Measurements from ENCODE around the gene CFAP61.

CFAP61 gene

GRCh38 chr20:20275636-20276035 is 223.3 kb downstream of the CFAP61 start:
- no peak for TF ChIP-seq GATA3 (IDR thresholded peaks at IDR 0.05; ENCODE audit: low read depth, low read length)
- no peak for TF ChIP-seq GATA2 (IDR thresholded peaks at IDR 0.05; ENCODE audit: low read depth, low read length)

- TF ChIP-seq GATA2 (IDR thresholded peaks at IDR 0.05; ENCODE audit: low read depth, low read length) = no peak
- TF ChIP-seq GATA3 (IDR thresholded peaks at IDR 0.05; ENCODE audit: low read depth, low read length) = no peak
Observed at GRCh38 chr20:20276811-20277530, 224.6 kb downstream of the CFAP61 start.

- TF ChIP-seq GATA2 (IDR thresholded peaks at IDR 0.05; ENCODE audit: low read depth, low read length) (no peak), GATA3 (IDR thresholded peaks at IDR 0.05; ENCODE audit: low read depth, low read length) (no peak)
Observed at GRCh38 chr20:20277894-20278335, 225.6 kb downstream of the CFAP61 start.

- TF ChIP-seq GATA3 (IDR thresholded peaks at IDR 0.05; ENCODE audit: low read depth, low read length) (no peak), GATA2 (IDR thresholded peaks at IDR 0.05; ENCODE audit: low read depth, low read length) (no peak)
Observed at GRCh38 chr20:20286061-20286460, 233.7 kb downstream of the CFAP61 start.

- TF ChIP-seq GATA3 (IDR thresholded peaks at IDR 0.05; ENCODE audit: low read depth, low read length) (no peak), GATA2 (IDR thresholded peaks at IDR 0.05; ENCODE audit: low read depth, low read length) (no peak)
Observed at GRCh38 chr20:20289331-20289730, 237.0 kb downstream of the CFAP61 start.

- no peak for TF ChIP-seq GATA3 (IDR thresholded peaks at IDR 0.05; ENCODE audit: low read depth, low read length)
- TF ChIP-seq GATA2 (IDR thresholded peaks at IDR 0.05; ENCODE audit: low read depth, low read length) = no peak
Observed at GRCh38 chr20:20292472-20292871, 240.1 kb downstream of the CFAP61 start.

- TF ChIP-seq GATA2 (IDR thresholded peaks at IDR 0.05; ENCODE audit: low read depth, low read length) = no peak
- no peak for TF ChIP-seq GATA3 (IDR thresholded peaks at IDR 0.05; ENCODE audit: low read depth, low read length)
Observed at GRCh38 chr20:20293141-20293540, 240.8 kb downstream of the CFAP61 start.

GRCh38 chr20:20293691-20294385 is 241.5 kb downstream of the CFAP61 start:
- TF ChIP-seq GATA3 (IDR thresholded peaks at IDR 0.05; ENCODE audit: low read depth, low read length) = no peak
- TF ChIP-seq GATA2 (IDR thresholded peaks at IDR 0.05; ENCODE audit: low read depth, low read length) = no peak

- no peak for TF ChIP-seq GATA3 (IDR thresholded peaks at IDR 0.05; ENCODE audit: low read depth, low read length)
- no peak for TF ChIP-seq GATA2 (IDR thresholded peaks at IDR 0.05; ENCODE audit: low read depth, low read length)
Observed at GRCh38 chr20:20295621-20296498, 243.5 kb downstream of the CFAP61 start.

- TF ChIP-seq GATA2 (IDR thresholded peaks at IDR 0.05; ENCODE audit: low read depth, low read length) (no peak), GATA3 (IDR thresholded peaks at IDR 0.05; ENCODE audit: low read depth, low read length) (no peak)
Observed at GRCh38 chr20:20297181-20297580, 244.8 kb downstream of the CFAP61 start.

GRCh38 chr20:20297752-20298151 is 245.4 kb downstream of the CFAP61 start:
- no peak for TF ChIP-seq GATA3 (IDR thresholded peaks at IDR 0.05; ENCODE audit: low read depth, low read length)
- TF ChIP-seq GATA2 (IDR thresholded peaks at IDR 0.05; ENCODE audit: low read depth, low read length) = no peak

- TF ChIP-seq GATA2 (IDR thresholded peaks at IDR 0.05; ENCODE audit: low read depth, low read length) (no peak), GATA3 (IDR thresholded peaks at IDR 0.05; ENCODE audit: low read depth, low read length) (no peak)
Observed at GRCh38 chr20:20299904-20300303, 247.6 kb downstream of the CFAP61 start.

GRCh38 chr20:20303320-20303719 is 251.0 kb downstream of the CFAP61 start:
- TF ChIP-seq GATA3 (IDR thresholded peaks at IDR 0.05; ENCODE audit: low read depth, low read length) = no peak
- TF ChIP-seq GATA2 (IDR thresholded peaks at IDR 0.05; ENCODE audit: low read depth, low read length) = no peak

GRCh38 chr20:20303742-20304141 is 251.4 kb downstream of the CFAP61 start:
- TF ChIP-seq GATA2 (IDR thresholded peaks at IDR 0.05; ENCODE audit: low read depth, low read length) (no peak), GATA3 (IDR thresholded peaks at IDR 0.05; ENCODE audit: low read depth, low read length) (no peak)

Measured in SH-SY5Y (cell line).